Measurements from ENCODE around the gene LAMTOR2. TPM values are rescaled to one million over a fixed set of nuclear protein-coding genes. Genes with fewer than 3 reads are reported as not detected.

LAMTOR2 gene
- total RNA-seq, 1 experiment from 2014 or later: 63.4 TPM

DNA sequence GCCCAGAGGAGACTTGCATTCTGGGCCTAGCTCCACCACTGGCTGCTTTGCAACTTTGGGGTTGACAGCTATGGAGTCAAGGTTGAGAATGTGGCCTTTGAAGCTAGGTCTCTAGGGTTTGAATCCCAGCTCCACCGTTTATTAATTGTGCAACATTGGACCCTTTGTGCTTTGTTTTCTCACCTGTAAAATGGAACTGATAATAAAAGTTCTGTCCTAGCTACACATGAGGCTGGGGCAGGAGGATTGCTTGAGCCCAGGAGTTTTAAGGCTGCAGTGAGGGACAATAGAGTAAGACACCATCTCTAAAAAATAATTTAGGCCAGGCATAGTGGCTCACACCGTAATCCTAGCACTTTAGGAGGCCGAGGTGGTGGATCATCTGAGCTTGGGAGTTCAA is 44.7 kb downstream of the LAMTOR2 start:
- no TSS peak for BruUV-seq (replicated peaks)
- no peak for ATAC-seq
- in situ Hi-C loops (cut with HindIII; ENCODE audit: low pct_unique_long_range_greater_than_20kb, low sequenced_read_pairs): no loop called here

DNA sequence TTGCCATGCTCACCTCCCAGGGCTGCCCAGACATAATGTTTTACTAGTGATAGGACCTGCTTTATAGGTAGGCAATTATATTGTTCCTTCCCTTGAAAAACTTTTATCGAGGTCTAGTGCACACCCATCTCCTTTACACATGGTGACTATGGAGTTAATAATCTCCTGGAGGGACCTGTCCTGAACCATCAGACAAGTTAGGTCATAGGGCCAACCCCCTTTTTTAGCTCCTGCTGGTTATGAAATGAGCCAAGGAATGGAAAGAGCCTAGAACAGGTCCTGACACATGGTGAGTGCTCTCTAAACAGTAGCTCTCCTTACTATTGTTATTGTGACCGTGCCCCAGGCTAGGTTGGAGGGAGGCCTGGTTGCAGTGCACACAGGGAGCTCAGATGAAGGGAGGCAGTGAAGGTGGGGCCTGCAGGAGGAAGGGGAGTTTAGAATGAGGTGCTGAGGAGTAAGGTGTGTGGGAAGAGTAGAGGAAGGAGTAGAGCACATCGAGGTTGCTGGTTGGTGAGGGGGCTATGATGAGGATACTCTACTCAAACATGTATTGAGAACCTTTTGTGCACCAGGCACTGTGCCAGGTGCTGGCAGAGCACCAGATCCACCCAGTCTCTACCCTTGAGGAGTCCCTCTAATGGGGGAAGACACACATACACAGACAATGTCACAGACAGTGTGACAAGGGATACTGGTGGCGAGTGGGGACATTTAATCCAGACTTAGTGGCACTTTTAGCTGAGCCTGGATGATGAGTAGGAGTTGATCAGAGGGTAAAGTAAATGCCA is 45.8 kb downstream of the LAMTOR2 start:
- Histone ChIP-seq H3K27ac (ENCODE audit: low read length) (peak overlapping the region; percentile 26; the same call in 1 of the 2 replicates), H3K4me1 (ENCODE audit: control insufficient read depth, insufficient read depth, low read length) (peaks cover 43% of the 10 kb centered on the region), H3K4me3 (ENCODE audit: low read depth in 2 of 2, low read length in 2 of 2) (no peak overlapping the region), H3K36me3 (ENCODE audit: control insufficient read depth, insufficient read depth, low read length) (no peaks in the 10 kb centered on the region), H3K27me3 (ENCODE audit: control insufficient read depth, insufficient read depth, low read length) (no peaks in the 10 kb centered on the region), H3K9me3 (ENCODE audit: control insufficient read depth, insufficient read depth, low read depth, low read length) (no peaks in the 10 kb centered on the region)
- no peak for DNase-seq (ENCODE audit: low read depth, low spot score)
- TF ChIP-seq SIN3A (IDR thresholded peaks at IDR 0.05; ENCODE audit: borderline replicate concordance, insufficient read depth, low read depth, low read length) (no peak), POLR2AphosphoS5 (IDR thresholded peaks at IDR 0.05; ENCODE audit: low read depth, low read length) (no peak), TCF7L2 (IDR thresholded peaks at IDR 0.05; ENCODE audit: low read depth, low read length) (no peak)
- TF ChIP-seq, protein P1, sequence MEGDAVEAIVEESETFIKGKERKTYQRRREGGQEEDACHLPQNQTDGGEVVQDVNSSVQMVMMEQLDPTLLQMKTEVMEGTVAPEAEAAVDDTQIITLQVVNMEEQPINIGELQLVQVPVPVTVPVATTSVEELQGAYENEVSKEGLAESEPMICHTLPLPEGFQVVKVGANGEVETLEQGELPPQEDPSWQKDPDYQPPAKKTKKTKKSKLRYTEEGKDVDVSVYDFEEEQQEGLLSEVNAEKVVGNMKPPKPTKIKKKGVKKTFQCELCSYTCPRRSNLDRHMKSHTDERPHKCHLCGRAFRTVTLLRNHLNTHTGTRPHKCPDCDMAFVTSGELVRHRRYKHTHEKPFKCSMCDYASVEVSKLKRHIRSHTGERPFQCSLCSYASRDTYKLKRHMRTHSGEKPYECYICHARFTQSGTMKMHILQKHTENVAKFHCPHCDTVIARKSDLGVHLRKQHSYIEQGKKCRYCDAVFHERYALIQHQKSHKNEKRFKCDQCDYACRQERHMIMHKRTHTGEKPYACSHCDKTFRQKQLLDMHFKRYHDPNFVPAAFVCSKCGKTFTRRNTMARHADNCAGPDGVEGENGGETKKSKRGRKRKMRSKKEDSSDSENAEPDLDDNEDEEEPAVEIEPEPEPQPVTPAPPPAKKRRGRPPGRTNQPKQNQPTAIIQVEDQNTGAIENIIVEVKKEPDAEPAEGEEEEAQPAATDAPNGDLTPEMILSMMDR (IDR thresholded peaks at IDR 0.05): no peak
- TF ChIP-seq, protein P2, sequence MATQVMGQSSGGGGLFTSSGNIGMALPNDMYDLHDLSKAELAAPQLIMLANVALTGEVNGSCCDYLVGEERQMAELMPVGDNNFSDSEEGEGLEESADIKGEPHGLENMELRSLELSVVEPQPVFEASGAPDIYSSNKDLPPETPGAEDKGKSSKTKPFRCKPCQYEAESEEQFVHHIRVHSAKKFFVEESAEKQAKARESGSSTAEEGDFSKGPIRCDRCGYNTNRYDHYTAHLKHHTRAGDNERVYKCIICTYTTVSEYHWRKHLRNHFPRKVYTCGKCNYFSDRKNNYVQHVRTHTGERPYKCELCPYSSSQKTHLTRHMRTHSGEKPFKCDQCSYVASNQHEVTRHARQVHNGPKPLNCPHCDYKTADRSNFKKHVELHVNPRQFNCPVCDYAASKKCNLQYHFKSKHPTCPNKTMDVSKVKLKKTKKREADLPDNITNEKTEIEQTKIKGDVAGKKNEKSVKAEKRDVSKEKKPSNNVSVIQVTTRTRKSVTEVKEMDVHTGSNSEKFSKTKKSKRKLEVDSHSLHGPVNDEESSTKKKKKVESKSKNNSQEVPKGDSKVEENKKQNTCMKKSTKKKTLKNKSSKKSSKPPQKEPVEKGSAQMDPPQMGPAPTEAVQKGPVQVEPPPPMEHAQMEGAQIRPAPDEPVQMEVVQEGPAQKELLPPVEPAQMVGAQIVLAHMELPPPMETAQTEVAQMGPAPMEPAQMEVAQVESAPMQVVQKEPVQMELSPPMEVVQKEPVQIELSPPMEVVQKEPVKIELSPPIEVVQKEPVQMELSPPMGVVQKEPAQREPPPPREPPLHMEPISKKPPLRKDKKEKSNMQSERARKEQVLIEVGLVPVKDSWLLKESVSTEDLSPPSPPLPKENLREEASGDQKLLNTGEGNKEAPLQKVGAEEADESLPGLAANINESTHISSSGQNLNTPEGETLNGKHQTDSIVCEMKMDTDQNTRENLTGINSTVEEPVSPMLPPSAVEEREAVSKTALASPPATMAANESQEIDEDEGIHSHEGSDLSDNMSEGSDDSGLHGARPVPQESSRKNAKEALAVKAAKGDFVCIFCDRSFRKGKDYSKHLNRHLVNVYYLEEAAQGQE (IDR thresholded peaks at IDR 0.05; ENCODE audit: insufficient read depth in 1 of 2, low read depth in 2 of 2, low read length in 1 of 2): no peak
- ChIA-PET CTCF (interaction anchor here (1.2 kb wide), 2 partner anchors 30 to 45 kb away, joined by 3 to 6 read pairs; no protein-coding TSS in a partner anchor), POLR2A (interaction anchor here (0.6 to 1.1 kb wide), 2 partner anchors 13 to 94 kb away, joined by 3 read pairs; no protein-coding TSS in a partner anchor)
- intact Hi-C loops (cut with micrococcal nuclease; ENCODE audit: unreplicated experiment) (no loop called here), in situ Hi-C loops (cut with HindIII; ENCODE audit: low pct_unique_long_range_greater_than_20kb, low sequenced_read_pairs) (no loop called here)
- no peak for ATAC-seq
- no TSS peak for BruUV-seq (replicated peaks)

More for the DNA sequence above, 44.7 kb downstream of the LAMTOR2 start:
- ChIA-PET CTCF (interaction anchor here (0.6 to 1.2 kb wide), 5 partner anchors 22 to 53 kb away, joined by 3 to 6 read pairs (median 4); no protein-coding TSS in a partner anchor), POLR2A (no interaction called here)
- no peaks in the 10 kb centered on the region for H3K27me3 ChIP-seq (ENCODE audit: control insufficient read depth, insufficient read depth, low read length)
- intact Hi-C loops (cut with micrococcal nuclease; ENCODE audit: unreplicated experiment): loop anchor here (5.0 kb wide), 1 partner anchor 113 kb away; the partner anchor contains the start of gene PMF1
- TF ChIP-seq, protein P1 (IDR thresholded peaks at IDR 0.05): no peak
- TF ChIP-seq TCF7L2 (IDR thresholded peaks at IDR 0.05; ENCODE audit: low read depth, low read length) (no peak), POLR2AphosphoS5 (IDR thresholded peaks at IDR 0.05; ENCODE audit: low read depth, low read length) (no peak)
- TF ChIP-seq, protein P2 (IDR thresholded peaks at IDR 0.05; ENCODE audit: insufficient read depth in 1 of 2, low read depth in 2 of 2, low read length in 1 of 2): no peak
- H3K36me3 ChIP-seq (ENCODE audit: control insufficient read depth, insufficient read depth, low read length): no peaks in the 10 kb centered on the region
- no peak overlapping the region for H3K27ac ChIP-seq (ENCODE audit: low read length)
- H3K4me1 ChIP-seq (ENCODE audit: control insufficient read depth, insufficient read depth, low read length): peaks cover 31% of the 10 kb centered on the region
- H3K9me3 ChIP-seq (ENCODE audit: control insufficient read depth, insufficient read depth, low read depth, low read length): no peaks in the 10 kb centered on the region
- no peak overlapping the region for H3K4me3 ChIP-seq (ENCODE audit: low read depth in 2 of 2, low read length in 2 of 2)
- DNase-seq (ENCODE audit: low read depth, low spot score): no peak
